Measurements from ENCODE around the gene SAP130.

- TF ChIP-seq POLR2AphosphoS5 (IDR thresholded peaks at IDR 0.05; ENCODE audit: insufficient read depth in 1 of 2, low read depth in 1 of 2) (peak; percentile 57 to 80), POLR2A (IDR thresholded peaks at IDR 0.05) (peak in 1 of 2 donors; percentile 44)
- TF ChIP-seq, protein P1, sequence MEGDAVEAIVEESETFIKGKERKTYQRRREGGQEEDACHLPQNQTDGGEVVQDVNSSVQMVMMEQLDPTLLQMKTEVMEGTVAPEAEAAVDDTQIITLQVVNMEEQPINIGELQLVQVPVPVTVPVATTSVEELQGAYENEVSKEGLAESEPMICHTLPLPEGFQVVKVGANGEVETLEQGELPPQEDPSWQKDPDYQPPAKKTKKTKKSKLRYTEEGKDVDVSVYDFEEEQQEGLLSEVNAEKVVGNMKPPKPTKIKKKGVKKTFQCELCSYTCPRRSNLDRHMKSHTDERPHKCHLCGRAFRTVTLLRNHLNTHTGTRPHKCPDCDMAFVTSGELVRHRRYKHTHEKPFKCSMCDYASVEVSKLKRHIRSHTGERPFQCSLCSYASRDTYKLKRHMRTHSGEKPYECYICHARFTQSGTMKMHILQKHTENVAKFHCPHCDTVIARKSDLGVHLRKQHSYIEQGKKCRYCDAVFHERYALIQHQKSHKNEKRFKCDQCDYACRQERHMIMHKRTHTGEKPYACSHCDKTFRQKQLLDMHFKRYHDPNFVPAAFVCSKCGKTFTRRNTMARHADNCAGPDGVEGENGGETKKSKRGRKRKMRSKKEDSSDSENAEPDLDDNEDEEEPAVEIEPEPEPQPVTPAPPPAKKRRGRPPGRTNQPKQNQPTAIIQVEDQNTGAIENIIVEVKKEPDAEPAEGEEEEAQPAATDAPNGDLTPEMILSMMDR (IDR thresholded peaks at IDR 0.05) = no peak
Measured at GRCh38 chr2:128027801-128028667, at the start of gene SAP130.
